ENCODE data around the gene JOSD1. TPM values are rescaled to one million over a fixed set of nuclear protein-coding genes. Genes with fewer than 3 reads are reported as not detected.

The JOSD1 gene
- total and polyA plus RNA-seq, 4 donors = 17.8 to 64.0 (median 43.8) TPM

GRCh38 chr22:38725900-38726655 lies 25.3 kb upstream of the JOSD1 start:
- no peaks in the 10 kb centered on the region for H3K27me3 ChIP-seq (ENCODE audit: control insufficient read depth in 3 of 3, insufficient read depth in 3 of 3, low read length in 2 of 3)
- no peak overlapping the region for H3K27ac ChIP-seq (ENCODE audit: low read depth in 1 of 2, low read length in 1 of 2)
- no peak overlapping the region for H3K4me3 ChIP-seq
- TF ChIP-seq CTCF (IDR thresholded peaks at IDR 0.05; ENCODE audit: control extremely low read depth, extremely low read depth) = no peak
- H3K36me3 ChIP-seq (ENCODE audit: control insufficient read depth in 4 of 4, insufficient read depth in 4 of 4, low read length in 4 of 4) = peaks cover 57 to 78% (median 69%) of the 10 kb centered on the region in 4 donors
- no peaks in the 10 kb centered on the region for H3K9me3 ChIP-seq (ENCODE audit: control insufficient read depth in 4 of 4, insufficient read depth in 3 of 4, low read length in 3 of 4)
- 93 to 94% methylated on average over 18 of the region's 18 CpGs for WGBS, 2 donors
- DNase-seq (no peak), ATAC-seq (ENCODE audit: insufficient read depth, low FRiP score) (no peak)
- no peaks in the 10 kb centered on the region for H3K4me1 ChIP-seq (ENCODE audit: control insufficient read depth in 5 of 5, insufficient read depth in 5 of 5, low read length in 5 of 5)
- H3K9ac ChIP-seq (ENCODE audit: insufficient read depth in 1 of 2, low read length in 2 of 2) = no peak overlapping the region

GRCh38 chr22:38724926-38725571 lies 24.3 kb upstream of the JOSD1 start:
- Histone ChIP-seq H3K9me3 (ENCODE audit: control insufficient read depth in 4 of 4, insufficient read depth in 3 of 4, low read length in 3 of 4) (no peaks in the 10 kb centered on the region), H3K36me3 (ENCODE audit: control insufficient read depth in 4 of 4, insufficient read depth in 4 of 4, low read length in 4 of 4) (peaks cover 57 to 82% (median 67%) of the 10 kb centered on the region in 4 donors), H3K4me3 (no peak overlapping the region), H3K27me3 (ENCODE audit: control insufficient read depth in 3 of 3, insufficient read depth in 3 of 3, low read length in 2 of 3) (no peaks in the 10 kb centered on the region), H3K4me1 (ENCODE audit: control insufficient read depth in 5 of 5, insufficient read depth in 5 of 5, low read length in 5 of 5) (no peaks in the 10 kb centered on the region), H3K9ac (ENCODE audit: insufficient read depth in 1 of 2, low read length in 2 of 2) (no peak overlapping the region), H3K27ac (ENCODE audit: low read depth in 1 of 2, low read length in 1 of 2) (no peak overlapping the region)
- DNase-seq = no peak
- no peak for TF ChIP-seq CTCF (IDR thresholded peaks at IDR 0.05; ENCODE audit: control extremely low read depth, extremely low read depth)
- WGBS, 2 donors = 81 to 83% methylated on average over 3 of the region's 3 CpGs
- peak; percentile 53 for ATAC-seq (ENCODE audit: insufficient read depth, low FRiP score)

GRCh38 chr22:38724176-38724575 lies 23.4 kb upstream of the JOSD1 start:
- Histone ChIP-seq H3K4me3 (no peak overlapping the region), H3K4me1 (ENCODE audit: control insufficient read depth in 5 of 5, insufficient read depth in 5 of 5, low read length in 5 of 5) (no peaks in the 10 kb centered on the region), H3K27ac (ENCODE audit: low read depth in 1 of 2, low read length in 1 of 2) (no peak overlapping the region), H3K9ac (ENCODE audit: insufficient read depth in 1 of 2, low read length in 2 of 2) (no peak overlapping the region), H3K36me3 (ENCODE audit: control insufficient read depth in 4 of 4, insufficient read depth in 4 of 4, low read length in 4 of 4) (peaks cover 50 to 75% (median 59%) of the 10 kb centered on the region in 4 donors), H3K27me3 (ENCODE audit: control insufficient read depth in 3 of 3, insufficient read depth in 3 of 3, low read length in 2 of 3) (no peaks in the 10 kb centered on the region), H3K9me3 (ENCODE audit: control insufficient read depth in 4 of 4, insufficient read depth in 3 of 4, low read length in 3 of 4) (no peaks in the 10 kb centered on the region)
- TF ChIP-seq CTCF (IDR thresholded peaks at IDR 0.05; ENCODE audit: control extremely low read depth, extremely low read depth) = no peak
- DNase-seq = no peak
- WGBS, 2 donors = 97 to 98% methylated on average over 7 of the region's 7 CpGs
- ATAC-seq (ENCODE audit: insufficient read depth, low FRiP score) = no peak

Data from lung (tissue), 12 donors.